HepG2 (cell line): ENCODE data around the gene ELP1. TPM values are rescaled to one million over a fixed set of nuclear protein-coding genes. Genes with fewer than 3 reads are reported as not detected.

ENCODE experiments used
- ATF5 ChIP-seq: sonication (generic); formaldehyde crosslinking; IDR thresholded peaks from 2 replicates; pipeline ENCODE4 v1.4.0; 2020; ENCODE audit warnings: mild to moderate bottlenecking, low read depth, missing genetic modification reagents
- CENPT ChIP-seq: sonication (generic); formaldehyde crosslinking; IDR thresholded peaks from 2 replicates; pipeline ENCODE4 v1.8.0; 2022; ENCODE audit warnings: low read depth, mild to moderate bottlenecking, moderate library complexity, missing genetic modification reagents
- CERS6 ChIP-seq: sonication (generic); formaldehyde crosslinking; IDR thresholded peaks from 2 replicates; pipeline ENCODE4 v1.5.0; 2020; ENCODE audit warnings: missing genetic modification reagents
- E2F1 ChIP-seq: sonication (generic); formaldehyde crosslinking; IDR thresholded peaks from 2 replicates; pipeline ENCODE4 v1.5.0; 2020; ENCODE audit warnings: missing genetic modification reagents
- FLYWCH1 ChIP-seq: sonication (generic); formaldehyde crosslinking; IDR thresholded peaks from 2 replicates; pipeline ENCODE4 v1.8.1; 2023; ENCODE audit warnings: mild to moderate bottlenecking, missing genetic modification reagents
- GLI4 ChIP-seq: sonication (generic); formaldehyde crosslinking; IDR thresholded peaks from 2 replicates; pipeline ENCODE4 v1.5.1; 2020; ENCODE audit warnings: missing genetic modification reagents, mild to moderate bottlenecking, moderate library complexity, borderline replicate concordance
- GMEB2 ChIP-seq: IDR thresholded peaks from 2 replicates; pipeline ENCODE4 v1.6.1; 2016; ENCODE audit warnings: missing biosample characterization, missing genetic modification reagents, low read depth
- HDAC1 ChIP-seq: sonication (generic); formaldehyde crosslinking; IDR thresholded peaks from 2 replicates; pipeline ENCODE4 v1.5.1; 2020; ENCODE audit warnings: mild to moderate bottlenecking, missing genetic modification reagents
- JUND ChIP-seq: sonication (generic); formaldehyde crosslinking; IDR thresholded peaks from 2 replicates; pipeline ENCODE4 v1.8.0; 2022; ENCODE audit warnings: mild to moderate bottlenecking, missing genetic modification reagents
- MLLT10 ChIP-seq: sonication (generic); formaldehyde crosslinking; IDR thresholded peaks from 2 replicates; pipeline ENCODE4 v1.4.0; 2020; ENCODE audit warnings: missing genetic modification reagents
- NAIF1 ChIP-seq: sonication (generic); formaldehyde crosslinking; IDR thresholded peaks from 2 replicates; pipeline ENCODE4 v1.5.0; 2020; ENCODE audit warnings: mild to moderate bottlenecking, missing genetic modification reagents, borderline replicate concordance
- SMYD3 ChIP-seq: sonication (generic); formaldehyde crosslinking; IDR thresholded peaks from 2 replicates; pipeline ENCODE4 v1.8.1; 2023; ENCODE audit warnings: mild to moderate bottlenecking, missing genetic modification reagents
- SP5 ChIP-seq: IDR thresholded peaks from 2 replicates; pipeline ENCODE4 v1.6.1; 2016; ENCODE audit warnings: low read depth, borderline replicate concordance
- TFDP2 ChIP-seq: sonication (generic); formaldehyde crosslinking; IDR thresholded peaks from 2 replicates; pipeline ENCODE4 v1.4.0; 2020; ENCODE audit warnings: missing genetic modification reagents
- ZBTB21 ChIP-seq: sonication (generic); formaldehyde crosslinking; IDR thresholded peaks from 2 replicates; pipeline ENCODE4 v1.4.0; 2020; ENCODE audit warnings: missing genetic modification reagents
- ZNF205 ChIP-seq: IDR thresholded peaks from 2 replicates; pipeline ENCODE4 v1.6.1; 2018; ENCODE audit warnings: missing biosample characterization, missing genetic modification reagents
- ZZZ3 ChIP-seq: sonication (generic); formaldehyde crosslinking; IDR thresholded peaks from 2 replicates; pipeline ENCODE4 v1.4.0; 2020; ENCODE audit warnings: missing genetic modification reagents, mild to moderate bottlenecking, borderline replicate concordance
- polyA plus RNA-seq, 8 experiments: library from polyadenylated mRNA; depleted of rRNA in 3 of 8; stranded (reverse) in 7 of 8; unstranded in 1 of 8; fragments of >200 nt; fragmentation: Illumina TruSeq in 4 of 8; extraction: Trizol in 4 of 8; gene quantifications; 2 replicates each; pipeline versions ENCODE4 v1.2.1 to v1.2.3, GENCODE V29; 2011 to 2016; ENCODE audit warnings: low read depth in 4 of 8, missing spikeins in 1 of 8, mixed read lengths in 1 of 8; ENCODE audit not compliant: insufficient read depth in 1 of 8
- total RNA-seq, 5 experiments: library from RNA; depleted of rRNA; stranded (reverse); fragments of >200 nt; fragmentation: Illumina TruSeq; extraction: Trizol; gene quantifications; 2 replicates each; pipeline ENCODE4 v1.2.3, GENCODE V29; 2016; ENCODE audit warnings: low read depth in 1 of 5
- TF ChIP-seq, protein P1 (sequence below): IDR thresholded peaks from 2 replicates; pipeline ENCODE4 v1.6.1; 2016
- TF ChIP-seq, protein P2 (sequence below): sonication (generic); formaldehyde crosslinking; IDR thresholded peaks from 2 replicates; pipeline ENCODE4; 2020; ENCODE audit warnings: missing genetic modification reagents, mild to moderate bottlenecking, borderline replicate concordance

The ELP1 gene
- total and polyA plus RNA-seq, 2 of the 13 experiments (the other 11 are each of a cell fraction or from before 2014, with no cell fraction given) = 157 to 275 TPM

- peak; percentile 95 for TF ChIP-seq ZNF205 (CRISPR knock-in tag)
- TF ChIP-seq JUND = peak; percentile 98
- TF ChIP-seq ZZZ3 = no peak
- peak; percentile 91 for TF ChIP-seq SP5 (CRISPR knock-in tag)
- TF ChIP-seq, protein P1, sequence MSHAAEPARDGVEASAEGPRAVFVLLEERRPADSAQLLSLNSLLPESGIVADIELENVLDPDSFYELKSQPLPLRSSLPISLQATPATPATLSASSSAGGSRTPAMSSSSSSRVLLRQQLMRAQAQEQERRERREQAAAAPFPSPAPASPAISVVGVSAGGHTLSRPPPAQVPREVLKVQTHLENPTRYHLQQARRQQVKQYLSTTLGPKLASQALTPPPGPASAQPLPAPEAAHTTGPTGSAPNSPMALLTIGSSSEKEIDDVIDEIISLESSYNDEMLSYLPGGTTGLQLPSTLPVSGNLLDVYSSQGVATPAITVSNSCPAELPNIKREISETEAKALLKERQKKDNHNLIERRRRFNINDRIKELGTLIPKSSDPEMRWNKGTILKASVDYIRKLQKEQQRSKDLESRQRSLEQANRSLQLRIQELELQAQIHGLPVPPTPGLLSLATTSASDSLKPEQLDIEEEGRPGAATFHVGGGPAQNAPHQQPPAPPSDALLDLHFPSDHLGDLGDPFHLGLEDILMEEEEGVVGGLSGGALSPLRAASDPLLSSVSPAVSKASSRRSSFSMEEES (CRISPR knock-in tag) = peak; percentile 93
- TF ChIP-seq GLI4 = 0 out of 2 replicates have a peak, but pooled peaks have one; percentile 52
- TF ChIP-seq GMEB2 (CRISPR knock-in tag) = peak; percentile 31; the same call in 1 of the 2 replicates
- no peak for TF ChIP-seq FLYWCH1
- peak; percentile 79; the same call in 1 of the 2 replicates for TF ChIP-seq SMYD3 (CRISPR knock-in tag)
- TF ChIP-seq, protein P2, sequence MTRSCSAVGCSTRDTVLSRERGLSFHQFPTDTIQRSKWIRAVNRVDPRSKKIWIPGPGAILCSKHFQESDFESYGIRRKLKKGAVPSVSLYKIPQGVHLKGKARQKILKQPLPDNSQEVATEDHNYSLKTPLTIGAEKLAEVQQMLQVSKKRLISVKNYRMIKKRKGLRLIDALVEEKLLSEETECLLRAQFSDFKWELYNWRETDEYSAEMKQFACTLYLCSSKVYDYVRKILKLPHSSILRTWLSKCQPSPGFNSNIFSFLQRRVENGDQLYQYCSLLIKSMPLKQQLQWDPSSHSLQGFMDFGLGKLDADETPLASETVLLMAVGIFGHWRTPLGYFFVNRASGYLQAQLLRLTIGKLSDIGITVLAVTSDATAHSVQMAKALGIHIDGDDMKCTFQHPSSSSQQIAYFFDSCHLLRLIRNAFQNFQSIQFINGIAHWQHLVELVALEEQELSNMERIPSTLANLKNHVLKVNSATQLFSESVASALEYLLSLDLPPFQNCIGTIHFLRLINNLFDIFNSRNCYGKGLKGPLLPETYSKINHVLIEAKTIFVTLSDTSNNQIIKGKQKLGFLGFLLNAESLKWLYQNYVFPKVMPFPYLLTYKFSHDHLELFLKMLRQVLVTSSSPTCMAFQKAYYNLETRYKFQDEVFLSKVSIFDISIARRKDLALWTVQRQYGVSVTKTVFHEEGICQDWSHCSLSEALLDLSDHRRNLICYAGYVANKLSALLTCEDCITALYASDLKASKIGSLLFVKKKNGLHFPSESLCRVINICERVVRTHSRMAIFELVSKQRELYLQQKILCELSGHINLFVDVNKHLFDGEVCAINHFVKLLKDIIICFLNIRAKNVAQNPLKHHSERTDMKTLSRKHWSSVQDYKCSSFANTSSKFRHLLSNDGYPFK = no peak
- TF ChIP-seq NAIF1 (CRISPR knock-in tag) = no peak
- no peak for TF ChIP-seq MLLT10 (CRISPR knock-in tag)
- no peak for TF ChIP-seq ATF5 (CRISPR knock-in tag)
- no peak for TF ChIP-seq CERS6
- no peak for TF ChIP-seq E2F1 (CRISPR knock-in tag)
- no peak for TF ChIP-seq CENPT (CRISPR knock-in tag)
- peak; percentile 93 for TF ChIP-seq HDAC1 (CRISPR knock-in tag)
- TF ChIP-seq ZBTB21 (CRISPR knock-in tag) = no peak
- TF ChIP-seq TFDP2 (CRISPR knock-in tag) = peak; percentile 68
These were observed 48.1 kb downstream of the ELP1 start (continued) for GRCh38 chr9:108885643-108886348.
